ENCODE data around the gene METTL23.
"Not testable (repeated sequence)": the region's sequence is repeated elsewhere in the genome, so short reads cannot be mapped to it uniquely, and the experiment has no call there.

METTL23 gene

GRCh38 chr17:76734080-76734840 is 7.6 kb downstream of the METTL23 start:
- DNase-seq (ENCODE audit: low read depth, low spot score) = no peak

DNA sequence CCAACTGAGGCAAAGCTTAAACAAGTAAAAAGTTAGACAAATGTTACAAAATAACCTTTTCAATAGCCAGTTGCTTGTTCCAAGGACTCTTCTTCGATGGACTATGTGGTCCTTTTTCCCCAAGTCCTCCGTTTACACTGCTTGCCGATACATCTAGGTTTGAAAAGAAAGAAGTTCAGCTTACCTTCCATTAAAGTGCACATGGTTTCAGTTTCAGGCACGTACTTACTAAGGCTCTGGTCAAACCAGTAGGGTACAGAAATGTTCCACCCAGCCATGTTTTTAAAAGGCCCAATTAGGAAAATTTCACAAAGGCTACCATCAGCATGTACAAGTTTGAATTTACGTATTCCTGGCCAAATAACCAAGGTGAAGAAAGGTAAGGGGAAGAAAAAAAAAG is 8.4 kb downstream of the METTL23 start:
- DNase-seq (ENCODE audit: low read depth, low spot score) = no peak

GRCh38 chr17:76735586-76736348 is 9.1 kb downstream of the METTL23 start:
- no peak for DNase-seq (ENCODE audit: low read depth, low spot score)

GRCh38 chr17:76736349-76737081 is 9.9 kb downstream of the METTL23 start:
- DNase-seq (ENCODE audit: low read depth, low spot score) = no peak

GRCh38 chr17:76737082-76737675 is 10.5 kb downstream of the METTL23 start, which contains the start of gene SRSF2:
Gene SRSF2 (minus strand): TSS chr17:76737331. CDS start chr17:76737160, 171 bp downstream.
- DNase-seq (ENCODE audit: low read depth, low spot score) = peak; percentile 96

DNA sequence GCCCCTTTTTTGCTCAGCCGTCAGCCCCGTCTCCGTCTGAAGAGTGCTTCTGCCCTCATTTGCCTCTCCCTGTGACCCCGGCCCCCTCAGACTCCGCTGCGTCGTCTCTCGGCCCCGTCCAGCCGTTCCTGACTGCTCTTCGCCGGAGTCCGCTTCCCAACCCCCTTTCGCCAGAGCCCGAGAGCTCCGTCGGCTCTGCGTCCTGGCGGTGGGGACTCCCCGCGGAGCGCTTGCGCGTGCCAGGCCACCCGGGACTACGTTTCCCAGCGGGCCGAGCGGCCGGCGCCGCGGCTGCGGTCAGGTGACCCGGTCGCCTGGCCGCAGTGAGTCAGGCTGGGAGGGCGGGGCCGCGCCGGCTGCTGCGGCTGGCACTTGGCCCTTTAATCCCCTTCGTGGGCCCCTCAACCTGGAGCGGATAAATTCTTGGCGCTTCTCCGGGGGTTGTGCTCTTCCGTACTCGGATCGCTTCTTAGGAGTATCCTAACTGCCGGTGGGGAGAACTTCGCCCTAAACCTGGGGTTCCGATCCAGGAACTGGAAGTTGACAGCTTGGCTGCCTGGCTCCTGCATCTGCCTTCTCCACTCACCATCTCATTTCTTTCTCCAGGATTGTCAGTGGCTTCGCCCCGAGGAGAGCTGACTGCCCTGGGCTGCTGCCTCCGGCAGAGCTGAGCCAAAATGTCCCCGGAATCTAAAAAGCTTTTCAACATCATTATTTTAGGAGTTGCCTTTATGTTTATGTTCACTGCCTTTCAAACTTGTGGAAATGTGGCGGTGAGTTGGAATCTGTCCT is 11.2 kb downstream of the METTL23 start, which contains the start of gene MFSD11:
MFSD11 (plus strand) TSS at position 444 of the 792 bp plus-strand sequence; CDS start at position 678, 234 bp downstream.
- peak; percentile 81 for DNase-seq (ENCODE audit: low read depth, low spot score)

- no peak for DNase-seq (ENCODE audit: low read depth, low spot score)
Measured at GRCh38 chr17:76738468-76738850, 11.8 kb downstream of the METTL23 start.

DNA sequence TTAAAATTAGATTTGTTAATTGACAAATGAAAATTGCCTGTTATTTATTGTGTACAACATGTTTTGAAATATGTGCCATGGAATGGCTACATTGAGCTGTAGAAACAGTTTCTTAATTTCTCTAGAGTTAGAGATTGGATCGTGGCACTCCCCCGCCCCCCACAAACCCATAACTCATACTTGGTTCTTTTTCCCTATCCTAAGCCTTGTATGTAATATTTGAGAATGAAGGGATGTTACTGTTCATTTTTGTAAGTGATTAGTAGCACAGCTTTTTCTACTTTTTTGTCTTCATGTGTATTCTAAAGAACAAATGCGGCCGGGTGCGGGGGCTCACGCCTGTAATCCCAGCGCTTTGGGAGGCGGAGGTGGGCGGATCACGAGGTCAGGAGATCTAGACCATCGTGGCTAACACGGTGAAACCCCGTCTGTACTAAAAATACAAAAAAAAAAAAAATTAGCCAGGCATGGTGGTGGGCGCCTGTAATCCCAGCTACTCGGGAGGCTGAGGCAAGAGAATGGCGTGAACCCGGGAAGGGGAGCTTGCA is 13.0 kb downstream of the METTL23 start:
- DNase-seq (ENCODE audit: low read depth, low spot score) = not testable (repeated sequence)

- no peak for DNase-seq (ENCODE audit: low read depth, low spot score)
Measured at GRCh38 chr17:76740329-76741118, 13.9 kb downstream of the METTL23 start.

- DNase-seq (ENCODE audit: low read depth, low spot score) = no peak
Measured at GRCh38 chr17:76742958-76743357, 16.3 kb downstream of the METTL23 start.

DNA sequence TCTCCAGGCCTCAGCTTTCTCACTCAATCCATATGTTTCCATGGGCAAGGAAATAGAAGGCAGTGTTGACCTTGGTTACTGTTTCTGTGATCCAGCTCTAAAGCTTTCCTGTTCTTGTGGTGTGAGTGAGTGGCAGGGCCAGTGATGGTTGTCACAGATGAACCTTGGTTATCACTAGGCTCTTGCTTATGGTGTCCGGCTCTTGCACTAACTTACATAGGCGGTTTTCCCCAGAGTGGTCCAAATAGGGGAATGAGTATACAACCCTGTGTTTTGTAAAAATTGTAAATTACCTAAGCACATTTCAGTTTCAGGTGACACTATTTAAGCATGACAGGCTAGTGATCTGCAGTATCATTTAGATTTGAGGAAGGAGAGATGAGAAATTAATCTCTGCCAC is 18.1 kb downstream of the METTL23 start:
- no peak for DNase-seq (ENCODE audit: low read depth, low spot score)

- not testable (repeated sequence) for DNase-seq (ENCODE audit: low read depth, low spot score)
Measured at GRCh38 chr17:76745785-76746184, 19.1 kb downstream of the METTL23 start.

DNA sequence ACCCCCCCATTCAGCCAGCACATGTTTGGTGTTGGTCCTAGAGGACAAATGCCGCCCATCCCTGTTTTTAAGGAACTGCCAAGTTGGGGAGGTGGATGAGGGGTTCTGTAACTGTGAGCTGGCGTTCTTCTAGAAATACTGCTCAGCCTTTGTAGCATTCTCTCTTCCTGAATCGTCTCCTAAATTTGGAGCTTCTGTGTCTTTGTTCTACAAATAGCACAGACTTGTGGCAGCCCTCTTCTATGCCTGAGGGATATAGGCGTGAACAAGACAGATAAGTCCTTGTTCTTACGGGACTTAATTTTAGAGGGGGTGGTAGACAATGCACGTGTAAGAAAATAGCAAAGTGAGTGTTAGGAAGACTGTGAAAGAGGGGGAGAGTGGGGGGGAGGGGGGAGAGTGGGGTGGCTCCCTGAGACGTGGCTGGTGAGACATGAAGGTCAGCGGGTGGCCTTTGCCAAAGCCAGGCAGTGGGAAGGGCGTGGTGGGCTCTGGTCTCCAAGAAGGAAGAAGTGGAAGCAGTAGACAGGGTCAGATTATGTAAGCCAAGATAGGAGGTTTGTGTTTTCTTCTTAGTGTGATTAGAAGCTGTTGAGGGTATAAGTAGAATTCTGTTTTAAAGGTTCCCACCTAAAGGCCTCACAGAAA is 21.2 kb downstream of the METTL23 start:
- no peak for DNase-seq (ENCODE audit: low read depth, low spot score)

- no peak for DNase-seq (ENCODE audit: low read depth, low spot score)
Measured at GRCh38 chr17:76748657-76749056, 22.0 kb downstream of the METTL23 start.

DNA sequence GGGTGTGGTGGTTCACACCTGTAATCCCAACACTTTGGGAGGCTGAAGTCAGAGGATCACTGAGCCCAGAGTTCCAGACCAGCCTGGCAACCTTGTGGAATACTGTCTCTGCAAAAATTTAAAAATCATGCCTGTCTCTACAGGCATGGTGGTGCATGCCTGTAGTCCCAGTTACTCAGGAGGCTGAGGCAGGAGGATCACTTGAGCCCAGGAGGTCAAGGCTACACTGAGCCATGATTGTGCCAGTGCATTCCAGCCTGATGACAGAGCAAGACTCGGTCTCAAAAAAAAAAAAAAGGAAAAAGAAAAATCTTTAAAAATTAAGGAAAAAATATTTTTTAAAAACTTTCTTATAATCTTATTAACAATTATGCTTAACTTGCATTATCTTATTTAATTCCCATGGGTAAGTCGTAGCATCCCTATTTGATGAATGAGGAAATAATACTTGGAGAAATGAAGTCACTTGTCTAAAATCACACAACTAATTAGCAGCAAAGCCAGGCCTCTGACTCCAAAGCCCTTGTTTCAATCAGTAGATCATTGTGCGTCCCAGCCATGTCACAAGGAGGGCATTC is 24.9 kb downstream of the METTL23 start:
- DNase-seq (ENCODE audit: low read depth, low spot score) = no peak

GRCh38 chr17:76752006-76752405 is 25.4 kb downstream of the METTL23 start:
- DNase-seq (ENCODE audit: low read depth, low spot score) = no peak

DNA sequence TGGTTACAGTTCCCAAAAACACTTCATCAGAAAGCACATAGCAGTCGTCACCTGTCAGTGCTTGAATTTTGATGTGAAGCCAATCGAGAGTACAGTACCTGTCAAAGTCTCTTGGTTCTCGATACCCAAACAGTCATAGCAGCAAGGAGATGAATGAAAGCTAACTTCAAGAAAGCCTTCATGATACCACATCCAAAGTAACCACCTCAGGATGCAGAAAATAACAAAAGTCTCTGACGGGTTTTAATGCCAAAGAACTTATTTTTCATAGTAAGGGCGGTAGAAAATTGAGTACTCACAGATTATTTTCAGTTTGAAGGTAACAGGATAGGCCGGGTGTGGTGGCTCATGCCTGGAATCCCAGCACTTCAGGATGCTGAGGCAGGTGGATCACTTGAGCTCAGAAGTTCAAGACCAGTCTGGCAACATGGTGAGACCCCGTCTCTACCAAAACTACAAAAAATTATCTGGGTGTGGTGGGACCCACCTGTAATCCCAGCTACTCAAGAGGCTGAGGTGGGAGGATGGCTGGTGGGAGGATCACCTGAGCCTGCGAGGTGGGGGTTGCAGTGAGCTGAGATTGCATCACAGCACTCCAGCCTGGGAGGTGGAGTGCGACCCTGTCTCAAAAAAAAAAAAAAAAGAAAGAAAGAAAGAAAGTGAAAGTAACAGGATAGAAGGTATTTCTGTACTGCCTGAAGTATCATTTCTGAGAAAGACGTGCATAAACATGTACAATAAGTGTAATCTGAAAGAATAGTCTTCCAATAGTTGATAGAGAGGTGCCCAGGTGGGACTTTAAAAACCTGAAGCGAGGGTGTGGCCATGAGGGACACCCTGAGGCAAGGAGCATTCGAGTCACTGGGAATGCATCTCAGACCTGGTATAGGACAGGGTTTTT is 26.7 kb downstream of the METTL23 start:
- DNase-seq (ENCODE audit: low read depth, low spot score) = no peak

DNA sequence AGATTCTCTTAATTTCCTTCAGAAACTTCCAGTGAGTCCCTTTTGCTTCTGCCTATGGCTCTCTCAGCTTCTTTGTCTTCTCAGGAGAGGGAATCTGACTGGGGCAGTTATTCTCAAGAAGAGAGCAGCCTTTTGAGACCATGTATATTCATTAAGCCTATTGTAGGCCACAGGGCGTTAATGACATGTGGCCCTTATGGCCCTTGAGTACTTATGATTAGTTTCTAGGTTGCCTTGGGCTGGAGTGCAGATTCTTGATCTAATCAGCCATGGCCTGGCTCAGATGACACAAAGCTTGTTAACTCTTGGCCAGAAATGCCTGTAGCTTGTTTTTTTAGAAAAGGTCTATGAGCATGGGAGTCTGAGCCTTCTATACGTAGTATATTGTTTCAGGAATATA is 28.6 kb downstream of the METTL23 start:
- no peak for DNase-seq (ENCODE audit: low read depth, low spot score)
